MM.1S (cell line): Measurements from ENCODE around the gene KCNQ1.

ENCODE experiments used
- DNase-seq: peaks from one replicate; pipeline ENCODE4 v3.0.0-alpha.2; 2015
- H2AFZ ChIP-seq: fragments of 300-600 bp; sonication (generic); 2 replicates; pipeline ENCODE4 v1.6.0; 2016; ENCODE audit warnings: antibody characterized with exemption, low read length
- H3F3A ChIP-seq: fragments of 300-600 bp; sonication (generic); 2 replicates; pipeline ENCODE4 v1.6.1; 2016; ENCODE audit warnings: mild to moderate bottlenecking, antibody characterized with exemption, low read length, moderate library complexity, mixed read lengths; ENCODE audit not compliant: insufficient read depth
- H3K27ac ChIP-seq: fragments of 300-600 bp; sonication (generic); 2 replicates; pipeline ENCODE4 v1.5.1; 2016; ENCODE audit warnings: mild to moderate bottlenecking, low read length
- H3K27me3 ChIP-seq: fragments of 300-600 bp; sonication (generic); replicated peaks from 2 replicates; pipeline ENCODE4 v1.6.0; 2016; ENCODE audit warnings: low read length; ENCODE audit not compliant: insufficient read depth
- H3K36me3 ChIP-seq: fragments of 300-600 bp; sonication (generic); replicated peaks from 2 replicates; pipeline ENCODE4 v1.6.1; 2016; ENCODE audit warnings: mild to moderate bottlenecking, low read length, mixed read lengths; ENCODE audit not compliant: insufficient read depth
- H3K4me1 ChIP-seq: fragments of 300-600 bp; sonication (generic); 2 replicates; pipeline ENCODE4 v1.6.1; 2016; ENCODE audit warnings: low read length, mixed read lengths
- H3K4me2 ChIP-seq: fragments of 300-600 bp; sonication (generic); 2 replicates; pipeline ENCODE4 v1.6.0; 2016; ENCODE audit warnings: low read depth, low read length
- H3K4me3 ChIP-seq: fragments of 300-600 bp; sonication (generic); 2 replicates; pipeline ENCODE4 v1.5.1; 2016; ENCODE audit warnings: low read length, mixed read lengths
- H3K79me2 ChIP-seq: fragments of 300-600 bp; sonication (generic); 2 replicates; pipeline ENCODE4 v1.6.1; 2016; ENCODE audit warnings: mixed run types, low read length, mixed read lengths
- H3K9ac ChIP-seq: fragments of 300-600 bp; sonication (generic); 2 replicates; pipeline ENCODE4 v1.6.1; 2016; ENCODE audit warnings: low read length, mixed read lengths
- H3K9me2 ChIP-seq: fragments of 300-600 bp; sonication (generic); replicated peaks from 2 replicates; pipeline ENCODE4 v1.6.1; 2016; ENCODE audit warnings: mild to moderate bottlenecking, low read length, mixed read lengths; ENCODE audit not compliant: insufficient read depth
- H3K9me3 ChIP-seq: fragments of 300-600 bp; sonication (generic); replicated peaks from 2 replicates; pipeline ENCODE4 v1.6.1; 2016; ENCODE audit warnings: mild to moderate bottlenecking, low read length, mixed read lengths; ENCODE audit not compliant: insufficient read depth
- H4K20me1 ChIP-seq: fragments of 300-600 bp; sonication (generic); 2 replicates; pipeline ENCODE4 v1.6.1; 2016; ENCODE audit warnings: mild to moderate bottlenecking, low read length, moderate library complexity, mixed read lengths; ENCODE audit not compliant: insufficient read depth
- CTCF ChIP-seq: fragments of 300-600 bp; sonication (generic); IDR thresholded peaks from 2 replicates; pipeline ENCODE4 v1.5.1; 2016; ENCODE audit warnings: antibody characterized with exemption, low read length, mixed read lengths
- EZH2 ChIP-seq: fragments of 300-600 bp; sonication (generic); optimal IDR thresholded peaks from 2 replicates; pipeline ENCODE3; 2017; ENCODE audit warnings: low read depth, mild to moderate bottlenecking, antibody characterized with exemption, low read length, mixed read lengths
- EZH2phosphoT487 ChIP-seq: fragments of 300-600 bp; sonication (generic); IDR thresholded peaks from 2 replicates; pipeline ENCODE4 v1.6.1; 2018; ENCODE audit warnings: antibody characterized with exemption, low read length

KCNQ1 gene

GRCh38 chr11:2513441-2513840, 68.6 kb downstream of the KCNQ1 start:
- H3K9me3 ChIP-seq: no peaks in the 10 kb centered on the region
- H3K36me3 ChIP-seq: no peaks in the 10 kb centered on the region
- no peaks in the 10 kb centered on the region for H3K79me2 ChIP-seq
- H2AFZ ChIP-seq: no peak overlapping the region
- H3K4me3 ChIP-seq: no peak overlapping the region
- no peaks in the 10 kb centered on the region for H3K4me1 ChIP-seq
- no peak for TF ChIP-seq CTCF
- no peak for TF ChIP-seq EZH2
- no peak for TF ChIP-seq EZH2phosphoT487
- no peaks in the 10 kb centered on the region for H3F3A ChIP-seq
- H3K27ac ChIP-seq: no peak overlapping the region
- no peak overlapping the region for H3K9ac ChIP-seq
- no peaks in the 10 kb centered on the region for H3K9me2 ChIP-seq
- DNase-seq: no peak
- H4K20me1 ChIP-seq: no peaks in the 10 kb centered on the region
- no peaks in the 10 kb centered on the region for H3K27me3 ChIP-seq
- no peak overlapping the region for H3K4me2 ChIP-seq

- no peaks in the 10 kb centered on the region for H3K9me3 ChIP-seq
- no peaks in the 10 kb centered on the region for H3K36me3 ChIP-seq
- no peak overlapping the region for H3K9ac ChIP-seq
- TF ChIP-seq EZH2phosphoT487: no peak
- no peak for TF ChIP-seq EZH2
- no peak for TF ChIP-seq CTCF
- H3K4me2 ChIP-seq: no peak overlapping the region
- no peaks in the 10 kb centered on the region for H3K9me2 ChIP-seq
- no peak overlapping the region for H3K4me3 ChIP-seq
- no peak for DNase-seq
- no peaks in the 10 kb centered on the region for H3K79me2 ChIP-seq
- H4K20me1 ChIP-seq: no peaks in the 10 kb centered on the region
- no peak overlapping the region for H3K27ac ChIP-seq
- no peaks in the 10 kb centered on the region for H3F3A ChIP-seq
- H2AFZ ChIP-seq: no peak overlapping the region
- H3K4me1 ChIP-seq: no peaks in the 10 kb centered on the region
- no peaks in the 10 kb centered on the region for H3K27me3 ChIP-seq
These were observed 70.8 kb downstream of the KCNQ1 start for GRCh38 chr11:2515401-2516275.

GRCh38 chr11:2516276-2517015, 71.6 kb downstream of the KCNQ1 start:
- no peaks in the 10 kb centered on the region for H3K9me2 ChIP-seq
- H3K4me1 ChIP-seq: no peaks in the 10 kb centered on the region
- H3F3A ChIP-seq: no peaks in the 10 kb centered on the region
- H3K9me3 ChIP-seq: no peaks in the 10 kb centered on the region
- H3K79me2 ChIP-seq: no peaks in the 10 kb centered on the region
- no peaks in the 10 kb centered on the region for H3K36me3 ChIP-seq
- no peak overlapping the region for H3K4me2 ChIP-seq
- no peak overlapping the region for H2AFZ ChIP-seq
- H3K27ac ChIP-seq: no peak overlapping the region
- TF ChIP-seq EZH2 (no peak), EZH2phosphoT487 (no peak), CTCF (no peak)
- no peak overlapping the region for H3K9ac ChIP-seq
- H4K20me1 ChIP-seq: no peaks in the 10 kb centered on the region
- no peak overlapping the region for H3K4me3 ChIP-seq
- no peaks in the 10 kb centered on the region for H3K27me3 ChIP-seq
- no peak for DNase-seq
